ENCODE measurements around the gene MTCL1. TPM values are rescaled to one million over a fixed set of nuclear protein-coding genes. Genes with fewer than 3 reads are reported as not detected.
A peak's percentile ranks its signal among the peaks of the same experiment; 100 is the strongest.

The MTCL1 gene
- total RNA-seq, 1 experiment from 2014 or later, result 22.7 TPM

- DNase-seq (ENCODE audit: low read depth, low spot score), result peak; percentile 23
- BruUV-seq (replicated peaks), result no TSS peak
- Histone ChIP-seq H3K4me1 (ENCODE audit: control insufficient read depth in 1 of 2, insufficient read depth in 2 of 2, low read length in 2 of 2) (peaks cover 47 to 57% of the 10 kb centered on the region in 2 experiments), H3K36me3 (ENCODE audit: control insufficient read depth in 1 of 2, insufficient read depth in 2 of 2, low read length in 2 of 2) (no peaks in the 10 kb centered on the region), H2AFZ (ENCODE audit: low read depth, low read length, poor library complexity, severe bottlenecking) (no peak overlapping the region), H3K27ac (ENCODE audit: low read depth, low read length) (peak overlapping the region; percentile 55), H3K9ac (ENCODE audit: low read length) (no peak overlapping the region), H3K4me3 (replicated peaks in 1 of 2; ENCODE audit: low read depth in 1 of 2, low read length in 2 of 2) (no peak overlapping the region), H3K4me2 (ENCODE audit: low read length) (peak overlapping the region; percentile 48), H3K9me3 (ENCODE audit: control insufficient read depth in 1 of 2, insufficient read depth in 1 of 2, low read depth in 1 of 2, low read length in 2 of 2) (no peaks in the 10 kb centered on the region), H3K27me3 (ENCODE audit: insufficient read depth, low read length) (no peaks in the 10 kb centered on the region), H3K79me2 (ENCODE audit: insufficient read depth, low read length) (no peaks in the 10 kb centered on the region), H3K9me2 (ENCODE audit: insufficient read depth) (no peaks in the 10 kb centered on the region), H4K20me1 (ENCODE audit: insufficient read depth) (no peaks in the 10 kb centered on the region)
- intact Hi-C loops (cut with micrococcal nuclease), result loop anchor here (10.0 kb wide), 1 partner anchor 100 kb away; no protein-coding TSS in a partner anchor
- ChIA-PET POLR2A (no interaction called here), RAD21 (ENCODE audit: low non-redundant PET in 1 of 2, low total read pairs in 2 of 2, uncharacterized antibody in 2 of 2, unreplicated experiment in 2 of 2) (no interaction called here), CTCF (no interaction called here)
- TF ChIP-seq REST (IDR thresholded peaks at IDR 0.05; ENCODE audit: low read depth) (no peak), SP1 (IDR thresholded peaks at IDR 0.05; ENCODE audit: low read depth) (no peak), EZH2phosphoT487 (IDR thresholded peaks at IDR 0.05; ENCODE audit: borderline replicate concordance) (no peak), SRF (IDR thresholded peaks at IDR 0.05; ENCODE audit: low read depth) (no peak), EZH2 (IDR thresholded peaks at IDR 0.05) (no peak), ZFX (IDR thresholded peaks at IDR 0.05) (no peak), POLR2A (IDR thresholded peaks at IDR 0.05; ENCODE audit: borderline replicate concordance, extremely low read depth, insufficient read depth, insufficient read length) (no peak), POLR2AphosphoS5 (IDR thresholded peaks at IDR 0.05; ENCODE audit: low read depth, low read length) (no peak), CEBPB (IDR thresholded peaks at IDR 0.05; ENCODE audit: low read depth) (no peak), JUND (IDR thresholded peaks at IDR 0.05) (0 out of 2 replicates have a peak, but pooled peaks have one; percentile 15), FOSL1 (IDR thresholded peaks at IDR 0.05; ENCODE audit: low read depth) (peak; percentile 12; the same call in 1 of the 2 replicates), TCF7L2 (IDR thresholded peaks at IDR 0.05; ENCODE audit: borderline replicate concordance, extremely low read depth, insufficient read depth, insufficient read length) (no peak), EGR1 (IDR thresholded peaks at IDR 0.05; ENCODE audit: low read depth) (no peak)
- TF ChIP-seq, protein P1, sequence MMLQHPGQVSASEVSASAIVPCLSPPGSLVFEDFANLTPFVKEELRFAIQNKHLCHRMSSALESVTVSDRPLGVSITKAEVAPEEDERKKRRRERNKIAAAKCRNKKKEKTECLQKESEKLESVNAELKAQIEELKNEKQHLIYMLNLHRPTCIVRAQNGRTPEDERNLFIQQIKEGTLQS (IDR thresholded peaks at IDR 0.05), result no peak
- TF ChIP-seq, protein P2, sequence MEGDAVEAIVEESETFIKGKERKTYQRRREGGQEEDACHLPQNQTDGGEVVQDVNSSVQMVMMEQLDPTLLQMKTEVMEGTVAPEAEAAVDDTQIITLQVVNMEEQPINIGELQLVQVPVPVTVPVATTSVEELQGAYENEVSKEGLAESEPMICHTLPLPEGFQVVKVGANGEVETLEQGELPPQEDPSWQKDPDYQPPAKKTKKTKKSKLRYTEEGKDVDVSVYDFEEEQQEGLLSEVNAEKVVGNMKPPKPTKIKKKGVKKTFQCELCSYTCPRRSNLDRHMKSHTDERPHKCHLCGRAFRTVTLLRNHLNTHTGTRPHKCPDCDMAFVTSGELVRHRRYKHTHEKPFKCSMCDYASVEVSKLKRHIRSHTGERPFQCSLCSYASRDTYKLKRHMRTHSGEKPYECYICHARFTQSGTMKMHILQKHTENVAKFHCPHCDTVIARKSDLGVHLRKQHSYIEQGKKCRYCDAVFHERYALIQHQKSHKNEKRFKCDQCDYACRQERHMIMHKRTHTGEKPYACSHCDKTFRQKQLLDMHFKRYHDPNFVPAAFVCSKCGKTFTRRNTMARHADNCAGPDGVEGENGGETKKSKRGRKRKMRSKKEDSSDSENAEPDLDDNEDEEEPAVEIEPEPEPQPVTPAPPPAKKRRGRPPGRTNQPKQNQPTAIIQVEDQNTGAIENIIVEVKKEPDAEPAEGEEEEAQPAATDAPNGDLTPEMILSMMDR (IDR thresholded peaks at IDR 0.05 in 2 of 3, conservative IDR thresholded peaks at IDR 0.05 in 1 of 3; ENCODE audit: borderline replicate concordance in 1 of 3, insufficient read depth in 1 of 3, low read depth in 2 of 3, low read length in 2 of 3), result no peak
- TF ChIP-seq, protein P3, sequence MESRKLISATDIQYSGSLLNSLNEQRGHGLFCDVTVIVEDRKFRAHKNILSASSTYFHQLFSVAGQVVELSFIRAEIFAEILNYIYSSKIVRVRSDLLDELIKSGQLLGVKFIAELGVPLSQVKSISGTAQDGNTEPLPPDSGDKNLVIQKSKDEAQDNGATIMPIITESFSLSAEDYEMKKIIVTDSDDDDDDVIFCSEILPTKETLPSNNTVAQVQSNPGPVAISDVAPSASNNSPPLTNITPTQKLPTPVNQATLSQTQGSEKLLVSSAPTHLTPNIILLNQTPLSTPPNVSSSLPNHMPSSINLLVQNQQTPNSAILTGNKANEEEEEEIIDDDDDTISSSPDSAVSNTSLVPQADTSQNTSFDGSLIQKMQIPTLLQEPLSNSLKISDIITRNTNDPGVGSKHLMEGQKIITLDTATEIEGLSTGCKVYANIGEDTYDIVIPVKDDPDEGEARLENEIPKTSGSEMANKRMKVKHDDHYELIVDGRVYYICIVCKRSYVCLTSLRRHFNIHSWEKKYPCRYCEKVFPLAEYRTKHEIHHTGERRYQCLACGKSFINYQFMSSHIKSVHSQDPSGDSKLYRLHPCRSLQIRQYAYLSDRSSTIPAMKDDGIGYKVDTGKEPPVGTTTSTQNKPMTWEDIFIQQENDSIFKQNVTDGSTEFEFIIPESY (IDR thresholded peaks at IDR 0.05; ENCODE audit: extremely low read depth, insufficient replicate concordance, low read length), result no peak
- peak; percentile 37 for ATAC-seq
These were observed 89.0 kb downstream of the MTCL1 start for GRCh38 chr18:8794156-8794933.

All from HCT116 (cell line).